KG1 (cell line): ENCODE results near the gene GNG11.

Experiments used
- DNase-seq: peaks from one replicate; lab custom pipeline; 2025; lab: John Stamatoyannopoulos, UW

GNG11 gene

GRCh38 chr7:93948106-93948505 is 26.6 kb downstream of the GNG11 start:
- no peak for DNase-seq

- DNase-seq: no peak
These were observed 27.3 kb downstream of the GNG11 start for GRCh38 chr7:93948873-93949272.

GRCh38 chr7:93949423-93949822 is 27.9 kb downstream of the GNG11 start:
- no peak for DNase-seq

- no peak for DNase-seq
These were observed 33.8 kb downstream of the GNG11 start for GRCh38 chr7:93955304-93955703.

- DNase-seq: no peak
These were observed 36.2 kb downstream of the GNG11 start for GRCh38 chr7:93957767-93958166.

GRCh38 chr7:93958216-93958615 is 36.7 kb downstream of the GNG11 start:
- DNase-seq: no peak

GRCh38 chr7:93958651-93959050 is 37.1 kb downstream of the GNG11 start:
- DNase-seq: no peak

GRCh38 chr7:93960986-93961385 is 39.5 kb downstream of the GNG11 start:
- DNase-seq: no peak

- DNase-seq: no peak
These were observed 42.7 kb downstream of the GNG11 start for GRCh38 chr7:93964262-93964661.

GRCh38 chr7:93964813-93965212 is 43.3 kb downstream of the GNG11 start:
- DNase-seq: no peak

- no peak for DNase-seq
These were observed 47.5 kb downstream of the GNG11 start for GRCh38 chr7:93968911-93969620.

GRCh38 chr7:93972029-93972725 is 50.6 kb downstream of the GNG11 start:
- DNase-seq: no peak

- no peak for DNase-seq
These were observed 51.6 kb downstream of the GNG11 start for GRCh38 chr7:93973134-93973533.

GRCh38 chr7:93977211-93977950 is 55.8 kb downstream of the GNG11 start:
- no peak for DNase-seq
